Osteocyte (in vitro differentiated cells): ENCODE data around the gene SMAGP. TPM values are rescaled to one million over a fixed set of nuclear protein-coding genes. Genes with fewer than 3 reads are reported as not detected.
"Not testable (repeated sequence)": the region's sequence is repeated elsewhere in the genome, so short reads cannot be mapped to it uniquely, and the experiment has no call there.

Experiments used
- DNase-seq: peaks from one replicate; pipeline ENCODE4 v3.0.0; 2021; ENCODE audit warnings: mixed read lengths; ENCODE audit not compliant: unreplicated experiment; ENCODE audit errors: extremely low spot score
- H3K27ac Mint-ChIP-seq: one replicate; pipeline ENCODE4 v1.8.0; 2021; ENCODE audit warnings: mild to moderate bottlenecking, mixed read lengths; ENCODE audit not compliant: unreplicated experiment
- H3K27me3 Mint-ChIP-seq: one replicate; pipeline ENCODE4 v1.8.0; 2021; ENCODE audit warnings: mixed read lengths; ENCODE audit not compliant: unreplicated experiment
- H3K36me3 Mint-ChIP-seq: one replicate; pipeline ENCODE4 v1.8.0; 2021; ENCODE audit warnings: mixed read lengths; ENCODE audit not compliant: unreplicated experiment
- H3K4me1 Mint-ChIP-seq: one replicate; pipeline ENCODE4 v1.8.0; 2021; ENCODE audit warnings: mixed read lengths; ENCODE audit not compliant: unreplicated experiment
- H3K4me3 Mint-ChIP-seq: one replicate; pipeline ENCODE4 v1.8.0; 2021; ENCODE audit warnings: mild to moderate bottlenecking, moderate library complexity, mixed read lengths; ENCODE audit not compliant: unreplicated experiment
- H3K9me3 Mint-ChIP-seq: one replicate; pipeline ENCODE4 v1.8.0; 2021; ENCODE audit warnings: mixed read lengths; ENCODE audit not compliant: unreplicated experiment
- total RNA-seq: library from RNA; stranded (reverse); gene quantifications from 2 replicates; pipeline ENCODE4 v1.2.1, GENCODE V29; 2021
- TF ChIP-seq, protein P1 (sequence below): fragments of 200-600 bp; sonication (generic); IDR thresholded peaks from 2 replicates; pipeline ENCODE4 v1.5.0; 2021; ENCODE audit warnings: antibody characterized with exemption, mild to moderate bottlenecking, moderate library complexity

The SMAGP gene
- total RNA-seq, 1 donor from 2014 or later: 4.3 TPM

DNA sequence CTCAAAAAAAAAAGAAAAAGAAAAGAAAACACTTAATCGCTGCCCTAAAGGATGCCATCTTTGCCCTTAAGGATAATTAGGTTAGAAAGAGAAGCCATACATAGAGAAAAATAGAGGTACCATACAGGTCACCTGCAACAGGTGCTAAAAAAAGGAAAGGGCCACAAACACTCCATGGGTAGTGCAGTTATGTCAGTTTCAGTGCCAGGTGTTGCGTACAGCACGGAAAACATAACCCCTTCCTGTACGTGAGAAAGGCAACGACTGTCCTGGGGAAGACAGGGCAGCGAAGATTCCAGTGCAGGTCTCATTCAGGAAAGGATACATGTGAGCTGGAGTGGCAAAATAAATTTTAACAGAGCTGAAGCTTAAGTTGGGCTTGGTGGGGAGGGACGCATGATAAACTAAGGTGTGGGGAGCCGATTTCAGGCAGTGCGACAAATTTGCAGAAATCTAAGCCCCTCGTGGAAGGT is 32.1 kb downstream of the SMAGP start:
- H3K27me3 Mint-ChIP-seq: no peaks in the 10 kb centered on the region
- peaks cover 21% of the 10 kb centered on the region for H3K4me1 Mint-ChIP-seq
- H3K27ac Mint-ChIP-seq: peak overlapping the region; percentile 99
- peaks cover 13% of the 10 kb centered on the region for H3K36me3 Mint-ChIP-seq
- peak overlapping the region; percentile 97 for H3K4me3 Mint-ChIP-seq
- H3K9me3 Mint-ChIP-seq: no peaks in the 10 kb centered on the region
- DNase-seq: no peak
- TF ChIP-seq, protein P1, sequence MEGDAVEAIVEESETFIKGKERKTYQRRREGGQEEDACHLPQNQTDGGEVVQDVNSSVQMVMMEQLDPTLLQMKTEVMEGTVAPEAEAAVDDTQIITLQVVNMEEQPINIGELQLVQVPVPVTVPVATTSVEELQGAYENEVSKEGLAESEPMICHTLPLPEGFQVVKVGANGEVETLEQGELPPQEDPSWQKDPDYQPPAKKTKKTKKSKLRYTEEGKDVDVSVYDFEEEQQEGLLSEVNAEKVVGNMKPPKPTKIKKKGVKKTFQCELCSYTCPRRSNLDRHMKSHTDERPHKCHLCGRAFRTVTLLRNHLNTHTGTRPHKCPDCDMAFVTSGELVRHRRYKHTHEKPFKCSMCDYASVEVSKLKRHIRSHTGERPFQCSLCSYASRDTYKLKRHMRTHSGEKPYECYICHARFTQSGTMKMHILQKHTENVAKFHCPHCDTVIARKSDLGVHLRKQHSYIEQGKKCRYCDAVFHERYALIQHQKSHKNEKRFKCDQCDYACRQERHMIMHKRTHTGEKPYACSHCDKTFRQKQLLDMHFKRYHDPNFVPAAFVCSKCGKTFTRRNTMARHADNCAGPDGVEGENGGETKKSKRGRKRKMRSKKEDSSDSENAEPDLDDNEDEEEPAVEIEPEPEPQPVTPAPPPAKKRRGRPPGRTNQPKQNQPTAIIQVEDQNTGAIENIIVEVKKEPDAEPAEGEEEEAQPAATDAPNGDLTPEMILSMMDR: no peak

- Mint-ChIP-seq H3K36me3 (no peaks in the 10 kb centered on the region), H3K4me1 (peaks cover 7% of the 10 kb centered on the region), H3K27ac (no peak overlapping the region)
Observed at GRCh38 chr12:51234530-51234929, 35.7 kb downstream of the SMAGP start.

DNA sequence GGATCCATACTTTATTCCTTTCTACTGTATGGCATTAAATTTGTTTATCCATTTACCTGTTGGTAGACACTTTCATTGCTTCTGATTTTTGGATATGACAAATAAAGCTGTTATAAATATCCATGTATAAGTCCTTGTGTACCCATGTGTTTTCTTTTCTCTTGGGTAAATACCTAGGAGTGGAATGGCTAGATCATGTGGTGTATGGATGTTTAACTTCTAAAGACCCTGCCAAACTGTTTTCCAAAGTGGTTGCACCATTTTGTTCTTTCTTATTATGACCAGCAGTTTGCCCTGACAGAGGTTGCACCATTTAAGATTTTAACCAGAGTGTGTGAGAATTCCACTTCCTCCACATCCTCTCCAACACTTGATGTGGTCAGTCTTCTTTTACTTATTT is 37.6 kb downstream of the SMAGP start:
- Mint-ChIP-seq H3K4me1 (no peaks in the 10 kb centered on the region), H3K9me3 (no peaks in the 10 kb centered on the region), H3K4me3 (no peak overlapping the region), H3K36me3 (no peaks in the 10 kb centered on the region), H3K27ac (no peak overlapping the region), H3K27me3 (no peaks in the 10 kb centered on the region)
- TF ChIP-seq, protein P1: no peak
- no peak for DNase-seq

More at GRCh38 chr12:51234530-51234929, 35.7 kb downstream of the SMAGP start:
- Mint-ChIP-seq H3K9me3 (no peaks in the 10 kb centered on the region), H3K4me3 (no peak overlapping the region), H3K27me3 (no peaks in the 10 kb centered on the region)
- DNase-seq: no peak
- TF ChIP-seq, protein P1: no peak

- no peaks in the 10 kb centered on the region for H3K4me1 Mint-ChIP-seq
- no peaks in the 10 kb centered on the region for H3K27me3 Mint-ChIP-seq
- H3K9me3 Mint-ChIP-seq: no peaks in the 10 kb centered on the region
- TF ChIP-seq, protein P1: no peak
- no peak overlapping the region for H3K27ac Mint-ChIP-seq
- H3K36me3 Mint-ChIP-seq: no peaks in the 10 kb centered on the region
- H3K4me3 Mint-ChIP-seq: no peak overlapping the region
- no peak for DNase-seq
Observed at GRCh38 chr12:51229116-51229809, 41.0 kb downstream of the SMAGP start.

DNA sequence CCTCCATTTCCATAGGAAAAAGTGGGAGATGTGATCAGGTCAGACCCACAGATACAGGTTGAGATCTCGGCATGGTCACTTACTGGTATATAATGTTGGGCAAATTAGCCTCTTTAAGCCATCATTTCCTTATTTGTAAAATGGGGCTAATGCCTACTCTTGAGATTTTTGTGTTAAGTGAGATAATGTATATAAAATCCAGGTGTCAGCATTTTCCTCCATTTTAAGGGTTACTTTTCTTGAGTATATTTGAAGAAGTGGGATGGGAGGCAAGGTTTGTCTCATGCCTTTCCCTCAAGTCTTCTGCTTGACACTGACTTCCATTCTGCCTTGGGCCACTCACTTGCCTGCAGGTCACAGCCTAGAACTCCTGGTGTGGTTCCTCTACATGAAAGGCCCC is 42.3 kb downstream of the SMAGP start:
- TF ChIP-seq, protein P1: no peak
- no peak for DNase-seq
- H3K4me3 Mint-ChIP-seq: no peak overlapping the region
- no peaks in the 10 kb centered on the region for H3K4me1 Mint-ChIP-seq
- H3K36me3 Mint-ChIP-seq: no peaks in the 10 kb centered on the region
- no peak overlapping the region for H3K27ac Mint-ChIP-seq
- H3K27me3 Mint-ChIP-seq: no peaks in the 10 kb centered on the region
- H3K9me3 Mint-ChIP-seq: no peaks in the 10 kb centered on the region

GRCh38 chr12:51227112-51227511 is 43.1 kb downstream of the SMAGP start:
- H3K4me1 Mint-ChIP-seq, H3K27me3 Mint-ChIP-seq, H3K27ac Mint-ChIP-seq, H3K9me3 Mint-ChIP-seq, H3K4me3 Mint-ChIP-seq, DNase-seq, H3K36me3 Mint-ChIP-seq: not testable (repeated sequence)
